GM21619 (cell line): ENCODE results near the gene SMIM15.

ENCODE experiments used
- ATAC-seq: cut with Tn5 transposase; IDR thresholded peaks from one replicate; pipeline ENCODE4 v1.9.1; 2021; ENCODE audit not compliant: unreplicated experiment

SMIM15 gene

GRCh38 chr5:61160497-61160896 lies 1.8 kb downstream of the SMIM15 start:
- no peak for ATAC-seq

GRCh38 chr5:61159836-61160235 lies 2.4 kb downstream of the SMIM15 start:
- no peak for ATAC-seq

- no peak for ATAC-seq
Observed at GRCh38 chr5:61159070-61159469, 3.2 kb downstream of the SMIM15 start.

GRCh38 chr5:61151893-61152292 lies 10.4 kb downstream of the SMIM15 start:
- ATAC-seq, result no peak

- no peak for ATAC-seq
Observed at GRCh38 chr5:61148515-61148914, 13.8 kb downstream of the SMIM15 start.

GRCh38 chr5:61142811-61143210 lies 19.5 kb downstream of the SMIM15 start:
- no peak for ATAC-seq

GRCh38 chr5:61142391-61142790 lies 19.9 kb downstream of the SMIM15 start:
- ATAC-seq, result no peak

GRCh38 chr5:61141801-61142200 lies 20.5 kb downstream of the SMIM15 start:
- no peak for ATAC-seq

GRCh38 chr5:61139931-61140330 lies 22.3 kb downstream of the SMIM15 start:
- no peak for ATAC-seq

GRCh38 chr5:61139094-61139873 lies 23.0 kb downstream of the SMIM15 start:
- ATAC-seq, result no peak

- no peak for ATAC-seq
Observed at GRCh38 chr5:61137835-61138234, 24.4 kb downstream of the SMIM15 start.

GRCh38 chr5:61132559-61132958 lies 29.7 kb downstream of the SMIM15 start:
- ATAC-seq, result no peak

GRCh38 chr5:61130289-61130688 lies 32.0 kb downstream of the SMIM15 start:
- ATAC-seq, result no peak

- ATAC-seq, result no peak
Observed at GRCh38 chr5:61123145-61123544, 39.1 kb downstream of the SMIM15 start.

GRCh38 chr5:61120534-61120933 lies 41.7 kb downstream of the SMIM15 start:
- no peak for ATAC-seq

GRCh38 chr5:61119066-61119465 lies 43.2 kb downstream of the SMIM15 start:
- no peak for ATAC-seq

GRCh38 chr5:61115968-61116367 lies 46.3 kb downstream of the SMIM15 start:
- no peak for ATAC-seq

GRCh38 chr5:61114441-61114840 lies 47.8 kb downstream of the SMIM15 start:
- ATAC-seq, result no peak
